H1 (cell line): ENCODE results near the gene TK2. TPM values are rescaled to one million over a fixed set of nuclear protein-coding genes. Genes with fewer than 3 reads are reported as not detected.

Source experiments
- BRCA1 ChIP-seq: IDR thresholded peaks from 2 replicates; pipeline ENCODE4 v1.6.1; 2012; ENCODE audit warnings: low read depth, low read length, improper control_type of control experiment
- SAP30 ChIP-seq: fragments of 300-600 bp; sonication (generic); IDR thresholded peaks from 2 replicates; pipeline ENCODE4 v1.7.1; 2012; ENCODE audit warnings: low read length, moderate library complexity, mild to moderate bottlenecking, inconsistent platforms; ENCODE audit not compliant: insufficient read depth, insufficient replicate concordance
- SUZ12 ChIP-seq: fragments of 200-600 bp; sonication (generic); IDR thresholded peaks from 2 replicates; pipeline ENCODE4 v1.6.1; 2012; ENCODE audit warnings: mild to moderate bottlenecking, inconsistent platforms, low read length, moderate library complexity, mixed read lengths
- TAF1 ChIP-seq: IDR thresholded peaks from 2 replicates; pipeline ENCODE4 v1.6.1; 2011; ENCODE audit warnings: mild to moderate bottlenecking, low read depth, low read length
- TBP ChIP-seq: IDR thresholded peaks from 2 replicates; pipeline ENCODE4 v1.6.1; 2011; ENCODE audit warnings: low read depth, low read length, improper control_type of control experiment
- polyA plus RNA-seq, 7 experiments: library from polyadenylated mRNA; depleted of rRNA in 3 of 7; stranded (reverse) in 5 of 7; unstranded in 2 of 7; fragments of >200 nt in 5 of 7; fragments of 200-250 nt in 2 of 7; gene quantifications; 1 replicate in 5 of 7; 2 replicates in 1 of 7; 4 replicates in 1 of 7; pipeline versions ENCODE4 v1.2.1 to v1.2.3, GENCODE V29; 2011 to 2013; ENCODE audit warnings: missing spikeins in 2 of 7, mixed read lengths in 2 of 7
- total RNA-seq: library from RNA; stranded (reverse); fragmentation: NEBNext Ultra II Directional; extraction: Animal tissue kit (Norgen Biotek cat#: 25700); gene quantifications from 2 replicates; pipeline ENCODE4 v1.2.1, GENCODE V29; 2021
- TF ChIP-seq, protein P1 (sequence below): IDR thresholded peaks from 2 replicates; pipeline ENCODE4 v1.6.1; 2012; ENCODE audit warnings: inconsistent platforms

TK2 gene
- total and polyA plus RNA-seq, 2 of the 8 experiments (the other 6 are each of a cell fraction or from before 2014, with no cell fraction given): 2.7 to 3.6 TPM

DNA sequence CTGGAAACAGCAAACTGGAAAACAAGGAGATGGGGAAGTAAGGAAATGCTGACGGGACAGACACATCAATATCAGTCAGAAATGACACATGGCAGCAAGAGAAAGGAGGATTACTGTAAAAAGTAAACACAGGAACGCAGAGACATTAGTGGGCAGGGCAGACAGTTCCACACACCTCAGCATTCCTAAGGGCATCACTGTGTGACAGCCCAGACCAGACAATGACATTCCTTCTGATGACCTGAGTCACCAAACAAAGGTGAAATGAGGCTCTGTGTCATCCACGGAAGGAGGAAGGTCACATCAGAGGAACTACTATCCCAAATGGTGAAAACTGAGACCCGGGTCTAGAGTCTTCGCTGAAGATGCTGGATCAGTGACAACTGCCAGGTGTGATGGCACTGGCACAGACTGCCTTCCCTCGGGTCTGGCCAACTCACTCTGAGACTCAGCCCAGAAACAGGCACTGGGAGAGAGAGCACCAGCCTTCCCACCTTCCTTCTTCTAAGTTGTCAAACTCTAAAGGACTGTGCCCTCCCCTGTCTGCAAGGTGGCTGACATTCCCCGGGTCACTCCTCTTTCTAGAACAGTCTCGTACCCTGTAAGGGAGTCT lies 36.7 kb downstream of the TK2 start (continued):
- TF ChIP-seq, protein P1, sequence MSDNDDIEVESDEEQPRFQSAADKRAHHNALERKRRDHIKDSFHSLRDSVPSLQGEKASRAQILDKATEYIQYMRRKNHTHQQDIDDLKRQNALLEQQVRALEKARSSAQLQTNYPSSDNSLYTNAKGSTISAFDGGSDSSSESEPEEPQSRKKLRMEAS: no peak
- TF ChIP-seq SAP30: no peak
- TF ChIP-seq BRCA1: no peak
- TF ChIP-seq TAF1: no peak
- no peak for TF ChIP-seq TBP
- TF ChIP-seq SUZ12: no peak
